ENCODE measurements around the gene SERPINA9. TPM values are rescaled to one million over a fixed set of nuclear protein-coding genes. Genes with fewer than 3 reads are reported as not detected.

SERPINA9 gene
- total and polyA plus RNA-seq, 2 of the 8 experiments (the other 6 are each of a cell fraction or from before 2014, with no cell fraction given) = not detected

DNA sequence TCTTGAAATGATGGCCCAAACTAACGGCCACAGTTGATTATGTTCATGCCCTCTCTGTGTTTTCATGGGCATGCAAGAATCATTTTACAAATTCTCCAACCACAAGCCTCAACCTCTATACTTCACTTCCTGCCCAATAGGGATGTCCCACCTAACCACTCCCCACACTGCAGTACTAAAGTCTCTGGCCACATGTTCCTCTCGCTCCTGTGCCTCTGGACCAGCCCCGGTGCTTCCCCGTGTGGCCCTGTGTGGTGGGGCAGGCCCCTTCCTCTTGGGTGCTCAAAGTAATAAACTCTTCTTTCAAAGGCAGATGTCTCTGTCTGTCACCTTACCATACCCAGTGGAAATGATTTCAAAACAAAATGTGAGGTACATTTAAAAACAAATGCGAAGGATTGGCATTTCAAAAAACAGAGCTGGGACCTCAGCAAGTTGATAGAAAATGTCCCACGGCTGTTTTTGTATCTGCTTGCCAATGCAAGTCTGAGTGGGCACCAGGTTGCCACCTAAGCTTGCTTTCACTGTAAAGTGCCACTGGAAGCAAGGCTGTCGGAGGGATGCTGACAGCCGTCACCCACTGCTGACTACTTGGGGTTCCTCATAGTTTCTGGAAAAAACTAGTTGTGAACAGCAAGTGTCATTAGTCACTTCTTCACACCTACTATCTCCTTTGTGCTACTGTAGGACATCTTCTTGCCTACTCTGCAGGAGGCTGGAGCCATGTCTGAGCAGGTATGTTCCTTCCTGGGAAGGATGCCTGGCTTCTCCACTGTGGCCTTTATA is 15.2 kb downstream of the SERPINA9 start:
- Histone ChIP-seq H3K18ac (ENCODE audit: extremely low read depth, low read length) (no peak overlapping the region), H3K14ac (ENCODE audit: insufficient read length) (no peak overlapping the region), H4K5ac (ENCODE audit: insufficient read length, low read depth, low read length) (no peak overlapping the region), H3K79me2 (ENCODE audit: control insufficient read depth in 1 of 2, insufficient read depth in 2 of 2, low read length in 2 of 2) (no peaks in the 10 kb centered on the region), H2BK20ac (ENCODE audit: low read length) (no peak overlapping the region), H2BK15ac (ENCODE audit: low read length) (no peak overlapping the region), H3K4me1 (replicated peaks in 1 of 4; ENCODE audit: control insufficient read depth in 3 of 4, insufficient read depth in 4 of 4, low read length in 3 of 4) (no peaks in the 10 kb centered on the region; a peak in 1 of 7 replicates), H2BK5ac (ENCODE audit: low read depth, low read length) (no peak overlapping the region), H4K91ac (replicated peaks; ENCODE audit: insufficient read length, low read length) (no peak overlapping the region), H3K9ac (replicated peaks in 1 of 4; ENCODE audit: extremely low read depth in 1 of 4, low read depth in 3 of 4, low read length in 3 of 4) (no peak overlapping the region), H3K27ac (ENCODE audit: low read depth, low read length) (no peak overlapping the region), H3K79me1 (ENCODE audit: low read depth, low read length) (no peaks in the 10 kb centered on the region), H4K20me1 (replicated peaks in 1 of 2; ENCODE audit: control insufficient read depth in 1 of 2, insufficient read depth in 2 of 2, low read length in 2 of 2) (no peaks in the 10 kb centered on the region), H2BK120ac (replicated peaks; ENCODE audit: low read depth, low read length) (no peak overlapping the region), H2AK5ac (ENCODE audit: low read depth, low read length) (no peak overlapping the region), H3K27me3 (replicated peaks in 1 of 4; ENCODE audit: control insufficient read depth in 3 of 4, extremely low read depth in 1 of 4, insufficient read depth in 3 of 4, low read length in 3 of 4) (no peaks in the 10 kb centered on the region), H3K4ac (replicated peaks; ENCODE audit: insufficient read length, low read depth, low read length) (no peak overlapping the region), H3K56ac (replicated peaks; ENCODE audit: insufficient read length, low read depth, low read length) (no peak overlapping the region), H2AFZ (ENCODE audit: low read length) (no peak overlapping the region), H4K8ac (ENCODE audit: extremely low read depth, insufficient read depth, low read length) (no peak overlapping the region), H3K9me3 (ENCODE audit: insufficient read depth in 2 of 2, low read depth in 1 of 2, low read length in 1 of 2) (peaks cover 17 to 21% of the 10 kb centered on the region in 2 experiments), H3K4me3 (ENCODE audit: extremely low read depth in 1 of 4, insufficient read depth in 2 of 4, low read depth in 3 of 4, low read length in 4 of 4) (no peak overlapping the region), H2BK12ac (ENCODE audit: low read depth, low read length) (no peak overlapping the region), H3K23ac (ENCODE audit: insufficient read length) (no peak overlapping the region), H3K36me3 (ENCODE audit: control insufficient read depth in 2 of 4, insufficient read depth in 4 of 4, low read length in 3 of 4) (no peaks in the 10 kb centered on the region), H3K4me2 (ENCODE audit: insufficient read depth in 1 of 2, low read depth in 2 of 2, low read length in 2 of 2) (no peak overlapping the region), H3K23me2 (ENCODE audit: low read depth, low read length) (no peaks in the 10 kb centered on the region)
- TF ChIP-seq EZH2 (IDR thresholded peaks at IDR 0.05; ENCODE audit: low read depth, low read length, severe bottlenecking) = no peak
- TF ChIP-seq FOSL1 (IDR thresholded peaks at IDR 0.05; ENCODE audit: insufficient read depth, low read depth, low read length) = no peak
- 77% methylated on average over 8 of the region's 8 CpGs; no CpG with 5 or more reads in 1 of the 2 experiments for WGBS, 2 experiments (ENCODE audit: extremely low coverage in 1 of 2, insufficient coverage in 1 of 2, insufficient read length in 1 of 2, insufficient replicate concordance in 2 of 2, low coverage in 1 of 2, low lambda C conversion rate in 2 of 2, missing lambda C conversion rate in 1 of 2)
- DNase-seq (ENCODE audit: low read depth in 1 of 2, low spot score in 2 of 2) (no peak), FAIRE-seq (no peak)
- POLR2A ChIA-PET (ENCODE audit: partially characterized antibody) = interaction anchor here (0.9 kb wide), 1 partner anchor 9 kb away, joined by 3 read pairs; the partner anchor contains the start of gene SERPINA11
- CTCF ChIA-PET (ENCODE audit: partially characterized antibody) = interaction anchor here (1.6 to 2.8 kb wide), 3 partner anchors 25 to 88 kb away, joined by 4 to 13 read pairs (median 6); no protein-coding TSS in a partner anchor

Data from H1 (cell line).